Pancreas (tissue), 10 donors: ENCODE results near the gene PGBD4. TPM values are rescaled to one million over a fixed set of nuclear protein-coding genes. Genes with fewer than 3 reads are reported as not detected.
A peak's percentile ranks its signal among the peaks of the same experiment; 100 is the strongest.

ENCODE experiments used
- ATAC-seq, 4 donors: fragments of 200-7000 bp; cut with Tn5 transposase; one replicate each; pipeline versions ENCODE4 v1.8.0 to v1.9.1; 2020; ENCODE audit warnings: mild to moderate bottlenecking in 4 of 4, moderate library complexity in 4 of 4
- DNase-seq, 6 donors: peaks; one replicate each; pipeline ENCODE4 v3.0.0-alpha.2; 2020
- FAIRE-seq: peaks from 2 replicates; lab custom pipeline; 2012; peaks lifted over from hg19 to GRCh38; lab: Jason Lieb, UNC
- H3K27ac ChIP-seq, 4 donors: fragments of 200-600 bp; sonication (generic); 1 replicate in 3 of 4; 2 replicates in 1 of 4; pipeline versions ENCODE4 v1.5.0 to v1.8.0; 2020
- H3K27me3 ChIP-seq, 4 donors: fragments of 200-600 bp; one replicate each; pipeline ENCODE4 v1.8.0; 2021
- H3K36me3 ChIP-seq, 3 donors: fragments of 200-600 bp; sonication (generic) in 1 of 3; one replicate each; pipeline versions ENCODE4 v1.5.0 to v1.8.0; 2020 to 2021
- H3K4me1 ChIP-seq, 3 donors: fragments of 200-600 bp; one replicate each; pipeline ENCODE4 v1.8.0; 2021
- H3K4me3 ChIP-seq, 4 donors: fragments of 200-600 bp; sonication (generic) in 2 of 4; one replicate each; pipeline versions ENCODE4 v1.5.0 to v1.8.0; 2020 to 2021
- H3K9me3 ChIP-seq, 4 donors: fragments of 200-600 bp; one replicate each; pipeline ENCODE4 v1.8.0; 2021
- CTCF ChIP-seq, 4 donors: fragments of 200-600 bp; sonication (generic) in 3 of 4; IDR thresholded peaks; one replicate each; pipeline versions ENCODE4 v1.5.0 to v1.8.0; 2021; ENCODE audit warnings: antibody characterized with exemption in 4 of 4
- WGBS, 2 donors: extraction: QIAGEN DNeasy Blood & Tissue Kit; methylation state at CpG; one replicate each; pipeline ENCODE4 v1.1.7; 2013; 5-methylcytosine and 5-hydroxymethylcytosine counted together
- intact Hi-C, 3 donors: fragments of 100-400 bp; cut with DNase I; formaldehyde crosslinking; loops; one replicate each; pipeline versions ENCODE4 v1.11.1 to v1.14.2; 2022
- polyA plus RNA-seq, 2 donors: library from polyadenylated mRNA; stranded (reverse); fragments of 200-250 nt; gene quantifications; one replicate each; pipeline ENCODE4 v1.2.3, GENCODE V29; 2013
- total RNA-seq, 6 donors: library from RNA; stranded (reverse); fragmentation: NEBNext Ultra II Directional in 4 of 6; extraction: Animal tissue kit (Norgen Biotek cat#: 25700) in 4 of 6; gene quantifications; one replicate each; pipeline versions ENCODE4 v1.2.1 to v1.2.4, GENCODE V29; 2021 to 2023
- donor health status: healthy with polysubstance abuse.
- donor health status: DM: no; HTN: no; CAD: no; lungs with moderate emphysema.
- donor health status: DM: no; HTN: no; CAD: no.
- donor health status: control.
- donor health status: control.
- donor health status: Bipolar disorder and iron deficiency.
- donor health status: DM: yes; HTN: yes; CAD: no.
- donor health status: DM: no; HTN: no; CAD: no.
- donor health status: DM: no; HTN: no; CAD: no.
- donor health status: DM: yes; HTN: yes; CAD: no.

PGBD4 gene
- total and polyA plus RNA-seq, 8 donors, result 0.37 to 1.1 (median 0.59) TPM

GRCh38 chr15:34085746-34086145 is 16.1 kb upstream of the PGBD4 start:
- Histone ChIP-seq H3K4me3 (no peak overlapping the region), H3K36me3 (peaks cover 0 to 9% (median 7%) of the 10 kb centered on the region in 3 donors), H3K9me3 (no peaks in the 10 kb centered on the region), H3K27ac (no peak overlapping the region), H3K27me3 (no peaks in the 10 kb centered on the region), H3K4me1 (no peaks in the 10 kb centered on the region)
- DNase-seq (no peak), FAIRE-seq (no peak), ATAC-seq (no peak)
- intact Hi-C loops, result no loop called here
- TF ChIP-seq CTCF (IDR thresholded peaks at IDR 0.05), result no peak
- WGBS, 2 donors, result 82 to 96% methylated on average over 2 of the region's 2 CpGs

- no peaks in the 10 kb centered on the region for H3K27me3 ChIP-seq
- TF ChIP-seq CTCF (IDR thresholded peaks at IDR 0.05), result no peak
- no peak overlapping the region for H3K4me3 ChIP-seq
- peaks cover 0 to 21% (median 7%) of the 10 kb centered on the region in 3 donors for H3K4me1 ChIP-seq
- intact Hi-C loops, result loop anchor here in 1 of 3 donors (10.0 kb wide), 1 partner anchor 115 kb away; the partner anchor contains the start of gene KATNBL1
- ATAC-seq (no peak), DNase-seq (no peak), FAIRE-seq (no peak)
- no peak overlapping the region for H3K27ac ChIP-seq
- no peaks in the 10 kb centered on the region for H3K9me3 ChIP-seq
- peaks cover 0 to under 1% (median 0%) of the 10 kb centered on the region in 3 donors for H3K36me3 ChIP-seq
- 94% methylated on average over 5 of the region's 5 CpGs for WGBS, 2 donors
These were observed 2.0 kb upstream of the PGBD4 start for GRCh38 chr15:34099914-34100313.

- intact Hi-C loops, result loop anchor here in 1 of 3 donors (10.0 kb wide), 1 partner anchor 112 kb away; the partner anchor contains the start of gene KATNBL1
- FAIRE-seq, result peak; percentile 5
- Histone ChIP-seq H3K27me3 (no peaks in the 10 kb centered on the region), H3K36me3 (no peaks in the 10 kb centered on the region), H3K27ac (peak overlapping the region; percentile 74 to 89 (median 82)), H3K9me3 (no peaks in the 10 kb centered on the region), H3K4me1 (peaks cover 0 to 21% (median 7%) of the 10 kb centered on the region in 3 donors), H3K4me3 (peak overlapping the region; percentile 71 to 91 (median 87))
- DNase-seq, result no peak
- no peak for TF ChIP-seq CTCF (IDR thresholded peaks at IDR 0.05)
- WGBS, 2 donors, result 13 to 14% methylated on average over 29 of the region's 29 CpGs
- ATAC-seq, result peak; percentile 25 to 56 (median 46)
These were observed 467 bp downstream of the PGBD4 start for GRCh38 chr15:34102175-34102925.

- Histone ChIP-seq H3K27me3 (no peaks in the 10 kb centered on the region), H3K9me3 (no peaks in the 10 kb centered on the region), H3K36me3 (no peaks in the 10 kb centered on the region), H3K4me1 (peaks cover 0 to 5% (median 0%) of the 10 kb centered on the region in 3 donors), H3K27ac (no peak overlapping the region), H3K4me3 (no peak overlapping the region)
- no peak for DNase-seq
- TF ChIP-seq CTCF (IDR thresholded peaks at IDR 0.05), result no peak
- WGBS, 2 donors, result 96 to 100% methylated on average over 1 of the region's 1 CpG
- intact Hi-C loops, result loop anchor here in 1 of 3 donors (10.0 kb wide), 1 partner anchor 108 kb away; the partner anchor contains the start of gene KATNBL1
- ATAC-seq, result no peak
- no peak for FAIRE-seq
These were observed 4.5 kb downstream of the PGBD4 start for GRCh38 chr15:34106423-34106822.

- 86 to 90% methylated on average over 2 of the region's 2 CpGs for WGBS, 2 donors
- Histone ChIP-seq H3K27me3 (no peaks in the 10 kb centered on the region), H3K4me1 (peaks cover 0 to 5% (median 0%) of the 10 kb centered on the region in 3 donors), H3K4me3 (no peak overlapping the region), H3K9me3 (no peaks in the 10 kb centered on the region), H3K27ac (no peak overlapping the region), H3K36me3 (no peaks in the 10 kb centered on the region)
- DNase-seq, result no peak
- intact Hi-C loops, result loop anchor here in 1 of 3 donors (10.0 kb wide), 1 partner anchor 107 kb away; the partner anchor contains the start of gene KATNBL1
- no peak for FAIRE-seq
- TF ChIP-seq CTCF (IDR thresholded peaks at IDR 0.05), result no peak
- no peak for ATAC-seq
These were observed 5.4 kb downstream of the PGBD4 start for GRCh38 chr15:34107315-34107714.
